Transverse colon (tissue), 4 donors: ENCODE data around the gene MSI1. TPM values are rescaled to one million over a fixed set of nuclear protein-coding genes. Genes with fewer than 3 reads are reported as not detected.

Experiments used
- DNase-seq: peaks from one replicate; pipeline ENCODE4 v3.0.0-alpha.2; 2019
- H3K27ac ChIP-seq, 4 donors: fragments of 200-600 bp; sonication (generic); 2 replicates each; pipeline ENCODE4 v1.5.1; 2016 to 2018; ENCODE audit warnings: inconsistent platforms in 4 of 4
- H3K27me3 ChIP-seq: fragments of 200-600 bp; sonication (generic); 2 replicates; pipeline ENCODE4 v1.5.1; 2017; ENCODE audit warnings: inconsistent platforms
- H3K36me3 ChIP-seq, 4 donors: fragments of 200-600 bp; sonication (generic); 2 replicates each; pipeline ENCODE4 v1.5.1; 2017 to 2019; ENCODE audit warnings: inconsistent platforms in 4 of 4
- H3K4me1 ChIP-seq, 4 donors: fragments of 200-600 bp; sonication (generic); 2 replicates each; pipeline ENCODE4 v1.5.1; 2017 to 2020; ENCODE audit warnings: inconsistent platforms in 4 of 4
- H3K4me3 ChIP-seq, 4 donors: fragments of 200-600 bp; sonication (generic); 1 replicate in 1 of 4; 2 replicates in 3 of 4; pipeline versions ENCODE4 v1.5.1 to v1.6.1; 2017 to 2019; ENCODE audit warnings: inconsistent platforms in 4 of 4
- H3K9me3 ChIP-seq, 2 donors: fragments of 200-600 bp; sonication (generic); 2 replicates each; pipeline ENCODE4 v1.5.1; 2017 to 2019; ENCODE audit warnings: inconsistent platforms in 2 of 2
- EP300 ChIP-seq: sonication (generic); formaldehyde crosslinking; IDR thresholded peaks from one replicate; pipeline ENCODE4 v1.6.1; 2017; ENCODE audit warnings: antibody characterized with exemption, low read depth
- POLR2A ChIP-seq: fragments of 450-650 bp; IDR thresholded peaks from one replicate; pipeline ENCODE4 v1.6.1; 2016; ENCODE audit warnings: antibody characterized with exemption, mild to moderate bottlenecking, moderate library complexity
- POLR2AphosphoS5 ChIP-seq, 3 donors: sonication (generic); formaldehyde crosslinking; IDR thresholded peaks; one replicate each; pipeline ENCODE4 v1.6.1; 2016; ENCODE audit warnings: antibody characterized with exemption in 3 of 3
- WGBS, 2 donors: methylation state at CpG; one replicate each; pipeline ENCODE4 v1.1.5; 2018; ENCODE audit warnings: low coverage in 1 of 2; 5-methylcytosine and 5-hydroxymethylcytosine counted together
- in situ Hi-C, 4 donors: fragments of 200-750 bp; cut with MboI; loops; one replicate each; pipeline versions ENCODE4 v1.15.0 to v1.15.1; 2017; ENCODE audit warnings: low sequenced_read_pairs in 3 of 4, low pct_ligation_motif_present in 1 of 4, low pct_unique_long_range_greater_than_20kb in 1 of 4
- intact Hi-C: fragments of 100-400 bp; cut with DNase I; formaldehyde crosslinking; loops from one replicate; pipeline ENCODE4 v1.15.1; 2023; ENCODE audit warnings: low total_unique reads
- total RNA-seq, 4 donors: library from RNA; depleted of rRNA; stranded (reverse); fragments of >200 nt; gene quantifications; one replicate each; pipeline ENCODE4 v1.1.0, GENCODE V29; 2016
- TF ChIP-seq, protein P1 (sequence below), 5 experiments: fragments of 200-600 bp in 3 of 5; fragments of 450-650 bp in 2 of 5; sonication (generic) in 3 of 5; IDR thresholded peaks; 1 replicate in 2 of 5; 2 replicates in 3 of 5; pipeline ENCODE4 v1.5.1; 2016 to 2017; ENCODE audit warnings: antibody characterized with exemption in 5 of 5, inconsistent platforms in 3 of 5, mild to moderate bottlenecking in 2 of 5, moderate library complexity in 1 of 5

Gene MSI1
- total RNA-seq, result 1 to 10 TPM in 1 of 4 donors, under 1 TPM in 1, not detected in 2; 0.82 to 7.5 TPM

DNA sequence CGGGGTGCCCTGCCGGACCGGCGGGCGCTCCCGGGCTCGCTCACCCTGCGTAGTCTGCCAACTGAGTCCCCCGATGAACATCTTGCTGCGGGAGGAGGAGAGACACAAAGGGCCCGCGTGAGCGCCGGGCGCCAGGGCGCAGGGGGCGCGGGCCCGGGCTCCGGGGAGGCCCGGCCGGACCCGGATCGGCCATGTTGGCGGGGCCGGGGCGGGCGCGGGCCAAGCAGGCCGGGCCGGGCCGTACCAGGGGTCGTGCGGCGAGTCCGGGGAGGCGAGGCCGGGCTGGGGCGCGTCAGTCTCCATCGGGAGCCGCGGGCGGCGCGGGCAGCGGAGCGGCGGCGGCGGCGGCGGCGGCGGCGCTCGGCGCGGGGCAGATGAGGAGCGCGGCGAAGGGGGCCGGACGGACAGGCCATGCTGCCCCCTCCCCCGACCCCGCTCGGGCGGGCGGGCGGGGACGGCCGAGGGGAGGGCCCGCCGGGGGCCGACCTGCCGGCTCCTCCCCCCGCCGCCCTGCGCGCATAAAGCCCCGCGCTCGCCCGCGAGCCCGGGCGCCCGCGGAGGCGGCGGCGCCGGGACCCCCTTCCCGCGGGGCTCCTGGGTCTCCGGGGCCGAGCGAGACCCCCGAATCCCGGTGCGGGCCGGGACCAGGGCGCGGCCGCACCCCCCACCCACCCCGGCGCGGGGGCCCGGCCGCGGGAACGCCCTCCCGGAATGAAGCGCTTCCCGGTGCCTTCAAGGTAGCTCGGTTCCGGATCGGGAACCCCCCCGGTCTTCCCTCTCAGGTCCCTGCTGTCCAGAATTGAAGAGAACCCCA lies at the start of gene MSI1:
MSI1 (minus strand) TSS at position 376 of the 814 bp plus-strand sequence; CDS start at position 303, 73 bp downstream.
- Histone ChIP-seq H3K4me3 (peak within 1 kb of the TSS; percentile 34 to 64 (median 51)), H3K27me3 (peaks cover 56% of the 10 kb centered on the region), H3K9me3 (no peaks in the 10 kb centered on the region), H3K27ac (peak within 1 kb of the TSS; percentile 46 to 63 (median 56)), H3K4me1 (peaks cover 6 to 50% (median 35%) of the 10 kb centered on the region in 4 donors), H3K36me3 (no peaks in the 10 kb centered on the region)
- intact Hi-C loops, result no loop called here
- no peak for DNase-seq
- 1% methylated on average over 66 of the region's 119 CpGs; no CpG with 5 or more reads in 1 of the 2 donors for WGBS, 2 donors
- in situ Hi-C loops, result no loop called here
- no peak for TF ChIP-seq EP300

DNA sequence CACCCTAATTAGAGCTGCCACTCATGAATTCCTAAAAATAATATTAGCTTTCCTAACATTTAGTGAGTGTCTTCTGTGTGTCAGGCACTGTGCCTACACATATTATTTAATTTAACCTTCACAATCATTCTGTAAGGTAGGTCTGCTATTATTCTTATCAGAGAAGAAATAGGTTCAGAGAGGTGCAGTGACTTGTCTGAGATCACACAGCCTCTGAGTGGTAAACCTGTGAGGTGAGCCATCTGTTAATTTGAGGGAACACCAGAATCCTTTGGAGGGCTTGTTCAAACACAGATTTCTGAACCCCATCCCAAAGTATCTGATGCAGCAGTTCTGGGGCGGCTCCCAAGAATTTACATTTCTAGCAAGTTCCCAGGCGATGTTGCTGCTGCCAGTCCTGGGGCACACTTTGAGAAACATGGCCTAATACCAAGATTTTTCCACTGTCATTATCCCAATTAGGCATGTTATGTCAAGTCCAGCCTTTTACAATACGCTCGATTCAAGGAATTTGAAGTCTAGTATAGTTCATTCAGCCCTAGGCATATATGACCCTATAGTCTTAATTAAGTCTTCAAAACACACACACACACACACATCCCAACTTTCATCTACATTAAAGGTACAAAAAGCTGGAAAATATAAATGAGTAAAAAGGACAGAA lies 49.1 kb upstream of the MSI1 start:
- in situ Hi-C loops, result no loop called here
- Histone ChIP-seq H3K36me3 (no peaks in the 10 kb centered on the region), H3K9me3 (no peaks in the 10 kb centered on the region), H3K27ac (no peak overlapping the region), H3K27me3 (no peaks in the 10 kb centered on the region), H3K4me3 (no peak overlapping the region), H3K4me1 (peaks cover 0 to 7% (median 3%) of the 10 kb centered on the region in 4 donors)
- intact Hi-C loops, result no loop called here
- WGBS, 2 donors, result 67 to 84% methylated on average over 2 to 4 of the region's 4 CpGs
- TF ChIP-seq, protein P1, sequence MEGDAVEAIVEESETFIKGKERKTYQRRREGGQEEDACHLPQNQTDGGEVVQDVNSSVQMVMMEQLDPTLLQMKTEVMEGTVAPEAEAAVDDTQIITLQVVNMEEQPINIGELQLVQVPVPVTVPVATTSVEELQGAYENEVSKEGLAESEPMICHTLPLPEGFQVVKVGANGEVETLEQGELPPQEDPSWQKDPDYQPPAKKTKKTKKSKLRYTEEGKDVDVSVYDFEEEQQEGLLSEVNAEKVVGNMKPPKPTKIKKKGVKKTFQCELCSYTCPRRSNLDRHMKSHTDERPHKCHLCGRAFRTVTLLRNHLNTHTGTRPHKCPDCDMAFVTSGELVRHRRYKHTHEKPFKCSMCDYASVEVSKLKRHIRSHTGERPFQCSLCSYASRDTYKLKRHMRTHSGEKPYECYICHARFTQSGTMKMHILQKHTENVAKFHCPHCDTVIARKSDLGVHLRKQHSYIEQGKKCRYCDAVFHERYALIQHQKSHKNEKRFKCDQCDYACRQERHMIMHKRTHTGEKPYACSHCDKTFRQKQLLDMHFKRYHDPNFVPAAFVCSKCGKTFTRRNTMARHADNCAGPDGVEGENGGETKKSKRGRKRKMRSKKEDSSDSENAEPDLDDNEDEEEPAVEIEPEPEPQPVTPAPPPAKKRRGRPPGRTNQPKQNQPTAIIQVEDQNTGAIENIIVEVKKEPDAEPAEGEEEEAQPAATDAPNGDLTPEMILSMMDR (IDR thresholded peaks at IDR 0.05), result no peak
- TF ChIP-seq POLR2A, result no peak
- DNase-seq, result no peak

DNA sequence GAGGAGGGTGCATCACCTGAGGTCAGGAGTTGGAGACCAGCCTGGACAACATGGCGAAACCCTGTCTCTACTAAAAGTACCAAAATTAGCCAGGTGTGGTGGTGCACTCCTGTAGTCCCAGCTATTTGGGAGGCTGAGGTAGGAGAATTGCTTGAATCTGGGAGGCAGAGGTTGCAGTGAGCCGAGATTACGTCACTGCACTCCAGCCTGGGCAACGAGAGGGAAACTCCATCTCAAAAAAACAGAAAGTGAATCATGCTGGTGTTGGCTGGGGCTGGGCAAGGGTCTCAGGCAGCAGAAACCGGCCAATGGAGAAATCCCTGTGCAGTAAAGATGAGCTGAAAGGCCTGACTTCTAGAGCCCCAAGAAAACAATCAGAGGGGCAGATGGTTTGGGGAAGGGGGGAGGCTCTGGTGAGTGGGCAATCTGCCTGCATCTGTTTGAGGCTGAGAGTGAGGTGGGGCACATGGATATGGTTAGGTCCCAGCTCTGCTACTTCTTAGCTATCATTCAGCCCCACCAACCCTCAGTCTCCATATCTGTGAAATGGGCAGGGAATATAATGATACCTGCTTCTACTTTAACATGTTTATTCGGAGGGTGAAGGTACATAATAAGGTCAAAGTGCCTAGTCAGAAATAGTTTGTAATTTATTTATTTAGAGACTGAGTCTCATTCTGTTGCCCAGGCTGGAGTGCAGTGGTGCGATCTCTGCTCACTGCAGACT lies 47.7 kb upstream of the MSI1 start:
- Histone ChIP-seq H3K27me3 (no peaks in the 10 kb centered on the region), H3K27ac (no peak overlapping the region), H3K36me3 (no peaks in the 10 kb centered on the region), H3K9me3 (no peaks in the 10 kb centered on the region), H3K4me1 (peaks cover 0 to 7% (median 3%) of the 10 kb centered on the region in 4 donors), H3K4me3 (no peak overlapping the region)
- 83 to 90% methylated on average over 2 to 7 of the region's 7 CpGs for WGBS, 2 donors
- TF ChIP-seq POLR2AphosphoS5 (IDR thresholded peaks at IDR 0.05) (no peak), POLR2A (no peak)
- in situ Hi-C loops (no loop called here), intact Hi-C loops (no loop called here)
- no peak for DNase-seq

DNA sequence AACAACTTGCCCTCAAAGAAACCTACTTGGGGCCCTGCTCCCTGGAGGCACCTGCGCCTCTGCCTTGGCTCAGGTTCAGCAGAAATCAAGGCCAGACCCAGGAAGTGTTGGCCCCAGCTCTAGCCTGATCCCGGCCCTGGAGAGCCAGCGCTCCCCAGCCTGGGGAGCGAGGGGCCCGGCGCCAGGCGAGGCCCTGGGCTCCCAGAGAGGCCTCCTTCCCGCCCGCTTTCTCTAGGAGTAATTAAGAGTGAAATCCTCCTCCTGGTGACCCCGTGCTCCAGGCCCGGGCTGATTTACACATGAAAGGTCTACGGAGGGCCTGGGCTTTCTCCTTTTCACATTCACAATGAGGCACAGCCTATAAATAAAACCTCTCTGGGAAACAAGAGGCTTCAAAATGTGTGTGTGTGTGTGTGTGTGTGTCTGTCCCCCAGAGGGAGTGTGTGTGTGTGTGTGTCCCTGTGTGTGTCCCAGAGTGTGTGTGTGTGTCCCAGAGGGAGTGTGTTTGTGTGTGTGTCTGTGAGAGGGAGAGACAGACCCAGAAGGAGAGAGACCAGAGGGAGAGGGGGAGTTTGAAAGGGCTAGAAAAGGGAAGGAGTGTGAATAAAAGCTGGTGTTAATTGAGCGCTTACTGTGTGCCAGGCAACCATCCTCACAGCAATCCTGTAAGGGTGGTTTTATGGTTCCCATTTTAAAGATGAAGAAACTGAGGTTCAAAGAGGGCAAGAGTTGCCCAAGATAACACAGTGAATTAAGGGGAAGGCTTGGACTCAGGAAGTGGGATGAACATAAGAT lies 45.1 kb upstream of the MSI1 start:
- H3K9me3 ChIP-seq, result no peaks in the 10 kb centered on the region
- WGBS, 2 donors, result 38 to 100% methylated on average over 1 to 13 of the region's 13 CpGs
- H3K27ac ChIP-seq, result peak overlapping the region in 3 of 4 donors; percentile 24 to 55 (median 25)
- TF ChIP-seq POLR2A (no peak), POLR2AphosphoS5 (IDR thresholded peaks at IDR 0.05) (no peak), EP300 (no peak)
- TF ChIP-seq, protein P1 (IDR thresholded peaks at IDR 0.05), result no peak
- H3K27me3 ChIP-seq, result no peaks in the 10 kb centered on the region
- peaks cover 0 to 7% (median 3%) of the 10 kb centered on the region in 4 donors for H3K4me1 ChIP-seq
- H3K36me3 ChIP-seq, result no peaks in the 10 kb centered on the region
- H3K4me3 ChIP-seq, result no peak overlapping the region
- in situ Hi-C loops (no loop called here), intact Hi-C loops (no loop called here)
- DNase-seq, result peak; percentile 55
